ENCODE measurements around the gene LOC128125822.

The LOC128125822 gene

GRCh38 chr6:63560801-63561287, 11.4 kb upstream of the LOC128125822 start:
- no peak overlapping the region for H3K27ac ChIP-seq (ENCODE audit: low read depth, low read length)
- no peak overlapping the region for H3K4me2 ChIP-seq (ENCODE audit: insufficient read depth, low read length)
- no peaks in the 10 kb centered on the region for H3K9me3 ChIP-seq (ENCODE audit: low read depth, low read length)
- H4K20me1 ChIP-seq (ENCODE audit: insufficient read depth, low read length) = no peaks in the 10 kb centered on the region
- H3K79me2 ChIP-seq (ENCODE audit: insufficient read depth, low read length) = no peaks in the 10 kb centered on the region
- peaks cover 4% of the 10 kb centered on the region for H3K4me1 ChIP-seq (ENCODE audit: insufficient read depth, low read length)
- no peak for DNase-seq (ENCODE audit: insufficient read length, low spot score, missing footprints)
- no peak overlapping the region for H3K4me3 ChIP-seq (ENCODE audit: insufficient read depth, low read length)
- H3K27me3 ChIP-seq (ENCODE audit: insufficient read depth, low read length) = no peaks in the 10 kb centered on the region
- TF ChIP-seq CTCF (IDR thresholded peaks at IDR 0.05; ENCODE audit: extremely low read depth, low read depth, low read length) = no peak
- H3K36me3 ChIP-seq (ENCODE audit: insufficient read depth, low read length) = no peaks in the 10 kb centered on the region
- H2AFZ ChIP-seq (ENCODE audit: low read length) = no peak overlapping the region

GRCh38 chr6:63561288-63561687, 11.0 kb upstream of the LOC128125822 start:
- Histone ChIP-seq H3K27ac (ENCODE audit: low read depth, low read length) (no peak overlapping the region), H3K27me3 (ENCODE audit: insufficient read depth, low read length) (no peaks in the 10 kb centered on the region), H3K4me1 (ENCODE audit: insufficient read depth, low read length) (peaks cover 4% of the 10 kb centered on the region), H3K4me3 (ENCODE audit: insufficient read depth, low read length) (no peak overlapping the region), H2AFZ (ENCODE audit: low read length) (no peak overlapping the region), H3K79me2 (ENCODE audit: insufficient read depth, low read length) (no peaks in the 10 kb centered on the region), H3K4me2 (ENCODE audit: insufficient read depth, low read length) (no peak overlapping the region), H3K9me3 (ENCODE audit: low read depth, low read length) (no peaks in the 10 kb centered on the region), H3K36me3 (ENCODE audit: insufficient read depth, low read length) (no peaks in the 10 kb centered on the region), H4K20me1 (ENCODE audit: insufficient read depth, low read length) (no peaks in the 10 kb centered on the region)
- no peak for TF ChIP-seq CTCF (IDR thresholded peaks at IDR 0.05; ENCODE audit: extremely low read depth, low read depth, low read length)
- DNase-seq (ENCODE audit: insufficient read length, low spot score, missing footprints) = no peak

- peaks cover 4% of the 10 kb centered on the region for H3K4me1 ChIP-seq (ENCODE audit: insufficient read depth, low read length)
- H3K79me2 ChIP-seq (ENCODE audit: insufficient read depth, low read length) = no peaks in the 10 kb centered on the region
- H4K20me1 ChIP-seq (ENCODE audit: insufficient read depth, low read length) = no peaks in the 10 kb centered on the region
- H3K27me3 ChIP-seq (ENCODE audit: insufficient read depth, low read length) = no peaks in the 10 kb centered on the region
- no peaks in the 10 kb centered on the region for H3K36me3 ChIP-seq (ENCODE audit: insufficient read depth, low read length)
- H3K4me2 ChIP-seq (ENCODE audit: insufficient read depth, low read length) = no peak overlapping the region
- no peak overlapping the region for H3K27ac ChIP-seq (ENCODE audit: low read depth, low read length)
- TF ChIP-seq CTCF (IDR thresholded peaks at IDR 0.05; ENCODE audit: extremely low read depth, low read depth, low read length) = no peak
- no peaks in the 10 kb centered on the region for H3K9me3 ChIP-seq (ENCODE audit: low read depth, low read length)
- DNase-seq (ENCODE audit: insufficient read length, low spot score, missing footprints) = no peak
- H3K4me3 ChIP-seq (ENCODE audit: insufficient read depth, low read length) = no peak overlapping the region
- no peak overlapping the region for H2AFZ ChIP-seq (ENCODE audit: low read length)
These were observed 9.0 kb upstream of the LOC128125822 start for GRCh38 chr6:63563235-63563634.

- Histone ChIP-seq H3K4me1 (ENCODE audit: insufficient read depth, low read length) (peaks cover 4% of the 10 kb centered on the region), H3K4me3 (ENCODE audit: insufficient read depth, low read length) (no peak overlapping the region), H3K27ac (ENCODE audit: low read depth, low read length) (no peak overlapping the region), H3K9me3 (ENCODE audit: low read depth, low read length) (no peaks in the 10 kb centered on the region), H3K4me2 (ENCODE audit: insufficient read depth, low read length) (no peak overlapping the region), H2AFZ (ENCODE audit: low read length) (no peak overlapping the region), H4K20me1 (ENCODE audit: insufficient read depth, low read length) (no peaks in the 10 kb centered on the region), H3K27me3 (ENCODE audit: insufficient read depth, low read length) (no peaks in the 10 kb centered on the region), H3K36me3 (ENCODE audit: insufficient read depth, low read length) (no peaks in the 10 kb centered on the region), H3K79me2 (ENCODE audit: insufficient read depth, low read length) (no peaks in the 10 kb centered on the region)
- TF ChIP-seq CTCF (IDR thresholded peaks at IDR 0.05; ENCODE audit: extremely low read depth, low read depth, low read length) = no peak
- no peak for DNase-seq (ENCODE audit: insufficient read length, low spot score, missing footprints)
These were observed 7.1 kb upstream of the LOC128125822 start for GRCh38 chr6:63565058-63565726.

All from osteoblast (primary cell).